GM18907 (cell line): Measurements from ENCODE around the gene CTIF.

ENCODE experiments used
- ATAC-seq: cut with Tn5 transposase; IDR thresholded peaks from one replicate; pipeline ENCODE4 v1.9.1; 2021; ENCODE audit warnings: mild to moderate bottlenecking, moderate library complexity; ENCODE audit not compliant: unreplicated experiment

The CTIF gene

DNA sequence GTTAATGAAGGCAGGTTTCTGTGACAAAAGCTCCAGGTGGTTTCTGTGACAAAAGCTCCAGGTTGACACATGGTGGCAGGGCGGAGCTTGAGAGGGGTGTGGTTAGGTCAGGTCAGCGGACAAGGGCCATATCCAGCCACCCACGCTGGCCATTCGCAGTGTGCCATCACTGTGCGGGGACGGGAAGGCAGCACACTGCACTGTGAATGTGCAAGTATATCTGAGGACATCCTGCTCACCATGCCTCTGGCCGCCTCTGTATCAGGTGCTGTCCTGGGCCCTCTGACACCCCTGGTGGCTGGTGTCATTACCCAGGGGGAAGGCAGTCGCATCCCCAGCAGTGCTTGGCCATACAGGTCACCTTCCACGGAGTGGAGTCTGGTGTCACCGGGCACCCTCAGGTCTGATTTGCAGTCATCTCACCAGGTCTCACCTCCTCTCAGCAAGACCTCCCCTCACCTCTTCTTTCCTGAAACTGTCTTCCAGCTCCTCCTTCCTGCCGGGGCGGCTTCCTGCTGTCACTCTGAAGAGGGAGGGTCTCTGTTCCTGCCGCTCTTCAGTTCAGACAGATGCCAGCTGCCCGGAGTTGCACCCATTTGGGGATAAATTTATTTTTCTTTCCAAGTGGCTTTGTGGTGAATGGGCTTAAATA is 34.9 kb downstream of the CTIF start:
- ATAC-seq = no peak

DNA sequence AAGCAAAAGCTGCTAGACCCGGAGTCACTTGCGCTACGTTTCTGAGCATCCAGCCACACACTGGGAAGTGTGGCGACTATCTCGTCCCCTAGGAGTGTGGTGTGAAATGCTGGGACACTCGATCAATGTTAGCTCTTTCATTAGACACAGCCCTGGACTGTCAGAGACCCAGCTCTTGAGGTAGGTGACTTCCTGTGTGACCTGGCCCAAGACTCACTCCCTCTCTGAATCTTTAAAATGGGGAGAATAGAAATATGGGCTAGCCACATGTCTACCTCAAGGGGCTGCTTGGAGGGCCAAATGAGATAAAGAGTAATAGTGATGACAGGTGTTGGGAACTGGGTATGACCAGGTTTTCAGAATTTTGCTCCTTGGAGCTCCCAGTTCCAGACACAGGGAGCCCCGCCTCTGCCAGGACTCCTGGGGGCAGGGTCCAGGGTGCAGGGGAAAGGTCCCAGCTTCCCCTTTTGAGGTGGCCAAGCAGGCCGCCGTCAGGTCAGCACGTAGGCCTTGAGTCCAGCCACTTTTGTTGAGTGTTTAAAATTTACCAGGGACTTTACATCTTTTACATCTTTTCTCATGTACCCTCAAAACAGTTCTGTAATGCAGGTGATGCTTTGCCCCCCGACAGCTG is 36.0 kb downstream of the CTIF start:
- ATAC-seq = no peak

GRCh38 chr18:48575301-48575657 is 36.4 kb downstream of the CTIF start:
- ATAC-seq = no peak

GRCh38 chr18:48575658-48576456 is 37.0 kb downstream of the CTIF start:
- no peak for ATAC-seq

DNA sequence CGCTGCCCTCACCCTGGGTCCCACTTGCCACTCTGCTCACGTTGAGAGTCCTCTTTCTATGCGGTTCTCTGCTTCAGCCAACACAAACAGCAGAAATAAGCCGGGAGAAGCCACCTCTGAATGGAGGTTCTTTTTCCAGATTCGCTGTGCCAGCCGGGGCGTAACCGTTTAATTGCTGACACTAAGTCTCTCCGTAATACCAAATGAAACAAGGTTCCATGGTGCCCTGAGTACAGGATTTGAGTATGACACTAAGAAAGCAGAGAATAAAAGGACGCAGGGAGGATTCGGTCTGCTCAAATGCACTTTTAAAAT is 37.6 kb downstream of the CTIF start:
- no peak for ATAC-seq

DNA sequence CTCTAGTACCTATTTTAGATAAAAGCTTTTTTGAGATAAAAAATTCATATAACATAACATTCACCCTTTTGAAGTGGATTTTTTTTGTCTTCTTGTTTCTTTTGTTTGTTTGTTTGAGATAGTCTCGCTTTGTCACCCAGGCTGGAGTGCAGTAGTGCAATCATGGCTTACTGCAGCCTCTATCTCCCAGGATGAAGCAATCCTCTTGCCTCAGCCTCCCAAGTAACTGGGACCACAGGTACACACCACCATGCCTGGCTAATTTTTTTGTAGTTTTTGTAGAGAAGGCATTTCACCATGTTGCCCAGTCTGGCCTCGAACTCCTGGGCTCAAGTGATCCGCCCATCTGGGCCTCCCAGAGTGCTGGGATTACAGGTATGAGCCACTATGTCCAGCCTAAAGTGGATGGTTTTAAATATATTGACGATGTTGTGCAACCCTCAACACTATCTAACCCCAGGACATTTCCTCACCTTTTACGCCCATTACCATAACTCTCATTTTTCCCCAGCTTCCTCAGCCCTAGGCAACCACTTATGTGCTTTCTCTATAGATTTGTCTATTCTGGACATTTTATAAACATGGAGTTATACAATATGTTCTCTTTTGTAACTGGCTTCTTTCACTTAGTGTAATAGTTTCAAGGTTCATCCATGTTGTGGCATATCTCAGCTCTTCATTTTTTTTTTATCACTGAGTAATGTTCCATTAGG is 38.8 kb downstream of the CTIF start:
- no peak for ATAC-seq

DNA sequence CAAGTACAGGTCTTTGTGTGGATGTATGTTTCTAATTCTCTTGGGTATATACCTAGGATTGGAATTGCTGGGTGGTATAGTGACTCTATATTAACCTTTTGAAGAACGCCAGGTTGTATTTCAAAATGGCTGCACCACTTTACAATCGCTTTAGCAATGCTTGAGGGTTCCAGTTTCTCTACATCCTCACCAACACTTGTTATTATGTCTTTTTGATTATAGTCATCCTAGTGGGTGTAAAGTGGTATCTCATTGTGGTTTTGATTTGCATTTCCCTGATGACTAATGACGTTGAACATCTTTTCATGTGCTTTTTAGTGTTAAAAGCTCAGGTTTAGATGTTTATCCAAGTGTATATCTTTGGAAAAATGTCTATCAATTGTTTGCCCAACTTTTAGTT is 39.5 kb downstream of the CTIF start:
- ATAC-seq = no peak

- no peak for ATAC-seq
These were observed 41.2 kb downstream of the CTIF start for GRCh38 chr18:48580066-48580465.

GRCh38 chr18:48580782-48581181 is 42.0 kb downstream of the CTIF start:
- no peak for ATAC-seq

DNA sequence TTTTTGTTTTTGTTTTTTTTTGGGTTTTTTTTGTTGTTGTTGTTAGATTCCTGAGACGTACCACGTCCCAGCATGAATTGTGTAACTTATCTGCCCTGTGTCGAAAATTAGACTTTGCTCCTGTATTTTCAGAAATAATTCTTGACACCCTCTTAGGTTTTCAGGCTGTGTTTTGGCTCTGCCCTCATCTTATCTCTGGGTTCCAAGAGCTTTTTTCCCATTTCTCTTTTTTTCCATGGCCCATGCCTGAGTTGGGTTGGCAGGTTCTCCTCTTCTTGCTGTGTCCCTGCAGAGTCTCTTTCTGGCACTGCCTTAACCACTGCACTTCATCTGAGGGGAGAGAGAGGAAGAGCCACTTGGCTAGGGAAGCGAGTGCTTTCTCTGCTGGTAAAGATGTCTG is 42.4 kb downstream of the CTIF start:
- ATAC-seq = no peak

DNA sequence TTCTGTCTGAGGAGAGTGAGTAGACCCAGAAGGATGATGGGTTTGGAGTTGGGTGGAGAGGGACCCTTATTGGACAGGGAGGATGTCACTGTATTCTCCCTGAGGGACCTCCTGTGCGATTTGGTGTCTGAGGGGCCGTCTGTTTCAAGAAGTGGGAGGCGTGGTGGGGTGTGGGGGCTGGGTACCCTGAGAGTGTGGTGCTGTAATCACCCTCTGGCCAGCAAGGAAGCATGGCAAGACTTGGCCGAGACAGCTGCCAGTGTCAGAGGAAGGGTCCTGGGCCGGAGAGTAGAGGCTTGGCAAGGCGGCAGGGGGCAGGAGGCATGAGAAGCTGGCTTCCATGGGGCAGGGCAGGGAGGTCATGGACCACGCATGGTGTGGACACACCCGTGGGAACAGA is 43.1 kb downstream of the CTIF start:
- ATAC-seq = no peak

- ATAC-seq = no peak
These were observed 44.1 kb downstream of the CTIF start for GRCh38 chr18:48582946-48583345.

GRCh38 chr18:48583573-48583972 is 44.7 kb downstream of the CTIF start:
- no peak for ATAC-seq

DNA sequence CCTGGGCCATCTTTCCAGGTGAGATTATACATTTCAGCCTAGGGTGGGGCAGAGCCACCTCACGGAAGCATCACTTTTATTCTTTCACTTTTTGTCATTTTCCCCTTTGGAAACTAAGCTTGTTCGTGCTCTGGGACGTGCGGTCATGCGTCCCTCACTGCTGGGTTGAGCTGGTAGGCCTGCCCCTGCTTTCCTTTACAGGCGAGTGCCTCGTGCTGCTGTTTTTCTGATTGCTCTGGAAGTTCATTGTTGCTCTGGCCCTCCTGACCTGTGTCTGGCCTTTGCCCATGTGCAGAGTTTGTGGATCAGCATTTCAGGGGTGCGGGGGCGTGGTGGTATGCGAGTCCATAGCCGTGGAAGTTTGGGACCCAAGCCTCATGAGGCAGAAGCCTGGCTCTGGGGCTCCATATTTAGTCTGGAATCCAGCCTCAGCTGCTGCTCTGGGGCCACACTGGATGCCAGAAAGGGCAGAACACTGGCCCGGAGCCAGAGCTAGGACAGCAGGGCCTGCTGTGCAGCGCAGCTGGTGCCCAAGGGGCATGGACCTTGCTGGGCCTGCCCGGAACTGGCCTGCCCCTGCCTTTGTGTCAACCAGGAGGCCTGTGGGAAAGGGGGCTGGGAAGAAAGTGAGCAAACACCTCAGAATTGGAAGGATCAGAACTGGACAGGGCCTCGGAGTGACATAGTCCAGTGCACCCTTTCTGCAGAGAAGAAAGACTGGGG is 51.1 kb downstream of the CTIF start:
- ATAC-seq = no peak

GRCh38 chr18:48590678-48591077 is 51.8 kb downstream of the CTIF start:
- ATAC-seq = no peak

GRCh38 chr18:48592540-48593171 is 53.8 kb downstream of the CTIF start:
- ATAC-seq = no peak

- no peak for ATAC-seq
These were observed 55.8 kb downstream of the CTIF start for GRCh38 chr18:48594471-48595094.

DNA sequence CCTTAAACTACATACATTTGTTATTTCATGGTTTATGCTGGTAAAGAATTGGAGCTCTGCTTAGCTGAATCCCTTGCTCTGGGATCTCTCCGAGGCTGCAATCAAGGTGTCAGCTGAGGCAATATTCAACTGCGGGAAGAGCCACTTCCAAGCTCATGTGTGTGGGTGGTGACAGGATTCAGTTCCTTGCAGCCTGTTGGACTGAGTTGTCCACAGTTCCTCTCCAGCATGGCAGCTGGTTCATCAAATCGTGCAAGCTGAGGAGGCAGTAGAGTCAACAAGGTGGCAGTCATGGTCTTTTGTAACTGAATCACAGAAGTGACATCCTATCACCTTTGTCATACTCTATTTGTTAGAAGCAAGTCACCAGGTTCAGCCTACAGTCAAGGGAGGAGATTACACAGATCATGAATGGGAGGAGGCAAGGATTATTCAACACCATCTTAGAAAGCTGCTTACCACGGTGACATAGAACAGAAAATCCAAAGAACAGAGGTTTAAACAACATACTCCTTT is 56.9 kb downstream of the CTIF start:
- no peak for ATAC-seq

- ATAC-seq = no peak
These were observed 58.3 kb downstream of the CTIF start for GRCh38 chr18:48597110-48597509.

- ATAC-seq = no peak
These were observed 58.8 kb downstream of the CTIF start for GRCh38 chr18:48597671-48598070.
